ENCODE data around the gene SCGB3A2.

The SCGB3A2 gene

DNA sequence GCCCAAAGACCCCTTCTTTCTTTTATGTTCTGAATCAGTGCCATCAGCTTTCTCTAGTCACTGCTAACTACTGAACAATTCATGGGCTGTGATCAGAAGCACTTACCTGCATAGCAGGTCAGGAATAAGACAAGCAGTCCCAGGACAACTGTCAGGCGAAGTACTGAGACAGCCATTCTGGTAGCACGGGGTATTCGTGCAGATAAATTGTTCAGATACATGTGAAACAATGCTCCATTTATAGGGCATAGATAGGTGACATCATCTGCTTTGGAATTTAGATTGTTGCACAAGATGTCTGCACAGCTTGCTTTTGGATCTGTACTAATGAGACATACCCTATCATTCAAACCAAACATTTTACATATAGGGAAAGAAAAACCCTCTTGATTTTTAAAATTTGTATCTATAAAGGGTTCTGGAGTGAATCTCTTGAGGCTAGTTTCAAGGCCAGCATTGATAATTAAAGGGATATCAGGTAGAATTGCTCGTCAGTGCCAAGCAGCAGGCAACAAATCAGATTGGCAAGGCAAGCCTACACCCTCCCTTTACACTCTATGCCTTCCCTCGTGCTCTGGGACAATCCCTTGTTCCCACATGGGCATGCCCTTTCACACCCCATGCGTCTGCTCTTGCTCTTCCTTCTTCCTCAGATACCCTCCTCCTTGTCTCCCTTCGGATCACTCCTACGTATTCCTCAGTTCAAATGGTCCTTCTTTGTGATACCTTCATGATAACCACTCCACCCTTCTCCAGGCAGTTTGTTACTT is 28.0 kb downstream of the SCGB3A2 start, which contains the start of gene C5orf46:
Gene C5orf46 (minus strand): TSS at position 213 of the 770 bp plus-strand sequence. CDS start 37 bp downstream, at position 176.
- DNase-seq = no peak

DNA sequence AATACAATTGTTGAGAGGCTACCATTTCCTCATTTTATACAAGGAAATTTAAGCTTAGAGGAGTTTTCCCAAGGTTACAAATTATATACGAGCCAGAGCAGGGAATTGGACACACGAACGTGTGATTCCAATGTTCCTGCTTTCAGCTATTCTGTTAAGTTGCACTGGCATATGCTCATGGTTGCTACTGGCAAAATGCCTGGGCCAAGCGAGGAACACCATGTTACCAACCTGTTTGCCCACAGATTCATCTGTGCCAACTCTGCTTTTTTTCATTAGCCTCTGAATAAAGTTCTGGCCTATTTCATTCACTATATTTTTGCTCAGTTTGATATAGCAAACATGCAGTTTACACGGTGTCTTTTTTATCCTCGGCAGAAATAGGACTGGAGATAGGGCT is 32.9 kb downstream of the SCGB3A2 start:
- DNase-seq = no peak

DNA sequence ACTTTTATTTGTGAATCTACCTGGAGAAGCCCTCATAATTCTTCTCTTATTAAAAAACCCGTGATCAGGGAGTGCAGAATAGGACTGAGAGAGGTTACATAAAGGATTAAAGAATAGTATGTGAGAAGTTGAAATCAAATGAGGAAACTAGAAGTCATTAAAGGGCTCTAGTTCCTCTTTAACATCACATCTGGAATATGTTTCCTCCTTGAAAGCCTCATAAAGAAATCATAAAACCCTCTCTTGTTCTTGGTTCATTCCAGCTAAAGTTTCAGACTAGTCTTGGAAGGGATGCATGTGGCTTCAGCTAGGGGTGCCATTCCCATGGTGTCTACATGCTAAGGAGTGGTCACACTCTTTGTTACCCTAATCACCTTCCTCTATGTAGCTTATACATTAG is 33.5 kb downstream of the SCGB3A2 start:
- DNase-seq = no peak

- peak in 1 of 3 experiments; percentile 3 for DNase-seq
These were observed 35.3 kb downstream of the SCGB3A2 start for GRCh38 chr5:147913786-147914185.

GRCh38 chr5:147918101-147918685 is 39.7 kb downstream of the SCGB3A2 start:
- DNase-seq = no peak

- DNase-seq = peak in 1 of 3 experiments; percentile 19
These were observed 40.4 kb downstream of the SCGB3A2 start for GRCh38 chr5:147918899-147919298.

- no peak for DNase-seq
These were observed 42.0 kb downstream of the SCGB3A2 start for GRCh38 chr5:147920420-147921030.

- no peak for DNase-seq
These were observed 42.6 kb downstream of the SCGB3A2 start for GRCh38 chr5:147921136-147921535.

DNA sequence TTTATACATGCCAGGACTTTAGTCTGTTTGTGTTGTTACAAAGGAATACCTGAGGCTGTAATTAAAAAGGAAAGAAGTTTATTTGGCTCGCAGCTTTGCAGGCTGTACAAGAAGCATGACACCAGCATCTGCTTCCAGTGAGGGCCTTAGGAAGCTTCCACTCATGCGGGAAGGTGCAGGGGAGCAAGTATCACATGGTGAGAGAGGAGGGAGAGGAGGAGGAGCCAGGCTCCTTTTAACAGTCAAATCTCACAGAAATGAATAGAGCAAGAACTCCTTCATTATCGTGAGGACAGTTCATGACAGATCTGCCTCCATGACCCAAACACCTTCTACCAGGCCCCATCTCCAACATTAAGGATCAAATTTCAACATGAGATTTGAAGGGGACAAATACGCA is 46.5 kb downstream of the SCGB3A2 start:
- no peak for DNase-seq

DNA sequence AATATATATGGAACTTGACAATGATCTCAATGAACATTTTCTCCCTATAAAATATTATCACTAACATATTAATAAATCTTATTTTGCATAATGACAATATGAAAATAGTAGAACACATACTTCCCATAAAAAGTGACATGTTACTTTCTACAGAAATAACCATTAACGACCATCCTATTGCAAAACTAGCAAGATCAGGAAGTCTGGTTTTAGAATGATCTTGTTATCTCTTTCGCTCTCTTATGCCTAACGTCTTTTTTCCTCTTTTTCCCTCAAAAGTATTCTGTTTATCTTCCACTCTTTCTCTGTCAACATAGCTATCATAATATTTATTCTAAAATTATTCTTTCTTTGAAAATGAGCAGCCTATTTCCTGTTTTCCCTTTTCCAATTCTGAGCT is 49.4 kb downstream of the SCGB3A2 start:
- DNase-seq = no peak

- DNase-seq = no peak
These were observed 52.3 kb downstream of the SCGB3A2 start for GRCh38 chr5:147930769-147931168.

All from NCI-H1417 (cell line).